SU-DHL-6 (cell line): ENCODE data around the gene SRBD1.

Experiments used
- H2AFZ ChIP-seq: fragments of 200-600 bp; sonication (generic); 2 replicates; pipeline ENCODE4 v1.6.1; 2014; ENCODE audit warnings: low read depth, mild to moderate bottlenecking, moderate library complexity, mixed read lengths, antibody characterized with exemption, low read length; ENCODE audit not compliant: severe bottlenecking
- H3F3A ChIP-seq: fragments of 200-600 bp; shearing (Covaris generic); 2 replicates; pipeline ENCODE4 v1.6.0; 2016; ENCODE audit warnings: antibody characterized with exemption, mild to moderate bottlenecking; ENCODE audit not compliant: insufficient read depth
- H3K27ac ChIP-seq: fragments of 200-600 bp; sonication (generic); 2 replicates; pipeline ENCODE4 v1.5.1; 2016; ENCODE audit warnings: low read depth, mild to moderate bottlenecking, low read length, moderate library complexity, mixed read lengths
- H3K27me3 ChIP-seq: fragments of 200-600 bp; sonication (generic), shearing (Covaris generic); 2 replicates; pipeline ENCODE4 v1.6.0; 2014; ENCODE audit warnings: mild to moderate bottlenecking, low read length
- H3K36me3 ChIP-seq: fragments of 200-600 bp; sonication (generic); 2 replicates; pipeline ENCODE4 v1.6.1; 2014; ENCODE audit warnings: mild to moderate bottlenecking, low read length, mixed read lengths
- H3K4me2 ChIP-seq: fragments of 300-600, 200-600 bp; shearing (Covaris generic), sonication (generic); 2 replicates; pipeline ENCODE4 v1.6.0; 2014; ENCODE audit warnings: low read length, low read depth, mild to moderate bottlenecking; ENCODE audit not compliant: poor library complexity, severe bottlenecking
- H3K4me3 ChIP-seq: fragments of 200-600 bp; sonication (generic); 2 replicates; pipeline ENCODE4 v1.5.1; 2014; ENCODE audit warnings: antibody characterized with exemption, low read length, mild to moderate bottlenecking, mixed read lengths; ENCODE audit not compliant: insufficient read depth, poor library complexity, severe bottlenecking
- H3K79me2 ChIP-seq: fragments of 200-600 bp; sonication (generic); 2 replicates; pipeline ENCODE4 v1.6.1; 2014; ENCODE audit warnings: mild to moderate bottlenecking, low read length, moderate library complexity; ENCODE audit not compliant: insufficient read depth
- H3K9ac ChIP-seq: fragments of 200-600 bp; sonication (generic); 2 replicates; pipeline ENCODE4 v1.7.0; 2014; ENCODE audit warnings: mild to moderate bottlenecking, low read length
- H3K9me2 ChIP-seq: fragments of 200-600 bp; sonication (generic); replicated peaks from 2 replicates; pipeline ENCODE4 v1.6.1; 2014; ENCODE audit warnings: low read length; ENCODE audit not compliant: insufficient read depth
- H3K9me3 ChIP-seq: fragments of 200-600 bp; sonication (generic); 2 replicates; pipeline ENCODE4 v1.6.1; 2014; ENCODE audit warnings: low read length, mixed read lengths; ENCODE audit not compliant: insufficient read depth
- H4K20me1 ChIP-seq: fragments of 200-600 bp; sonication (generic); 2 replicates; pipeline ENCODE4 v1.6.1; 2014; ENCODE audit warnings: low read depth, mild to moderate bottlenecking, antibody characterized with exemption, low read length, moderate library complexity, mixed read lengths
- CTCF ChIP-seq: fragments of 200-600 bp; sonication (generic); IDR thresholded peaks from one replicate; pipeline ENCODE4 v1.5.1; 2017; ENCODE audit warnings: antibody characterized with exemption, mild to moderate bottlenecking, low read length, moderate library complexity; ENCODE audit not compliant: insufficient read depth, poor library complexity, severe bottlenecking
- EZH2phosphoT487 ChIP-seq: fragments of 200-600 bp; sonication (generic), shearing (Covaris generic); conservative IDR thresholded peaks from 2 replicates; pipeline ENCODE4 v1.6.1; 2018; ENCODE audit warnings: mild to moderate bottlenecking, antibody characterized with exemption, low read length, moderate library complexity, mixed read lengths

The SRBD1 gene

DNA sequence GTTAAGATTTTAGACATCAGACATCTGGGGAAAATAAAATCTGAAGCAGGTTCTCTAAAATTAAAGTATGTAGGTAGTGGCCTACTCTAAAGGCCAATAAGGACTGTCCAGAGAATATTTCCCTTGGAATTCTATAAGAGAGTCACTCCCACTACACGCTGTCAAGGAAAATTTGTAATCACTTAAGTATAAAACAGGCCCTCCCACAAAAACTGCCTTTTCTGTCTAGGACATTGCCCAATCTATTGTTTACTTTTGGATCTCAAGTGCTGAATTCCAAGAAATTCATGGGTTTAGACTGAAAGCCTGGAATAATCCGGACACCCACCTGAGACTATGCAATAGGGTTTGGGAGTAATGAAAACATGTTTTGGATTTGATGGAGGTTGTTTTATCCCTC is 1.7 kb upstream of the SRBD1 start:
- H3K9ac ChIP-seq: no peak overlapping the region
- no peaks in the 10 kb centered on the region for H3K27me3 ChIP-seq
- no peaks in the 10 kb centered on the region for H3K9me2 ChIP-seq
- no peaks in the 10 kb centered on the region for H3K9me3 ChIP-seq
- no peaks in the 10 kb centered on the region for H3K36me3 ChIP-seq
- H3K79me2 ChIP-seq: peaks cover 25% of the 10 kb centered on the region
- H4K20me1 ChIP-seq: no peaks in the 10 kb centered on the region
- H2AFZ ChIP-seq: no peak overlapping the region
- no peak overlapping the region for H3K27ac ChIP-seq
- no peak overlapping the region for H3K4me3 ChIP-seq
- TF ChIP-seq EZH2phosphoT487 (no peak), CTCF (no peak)
- H3F3A ChIP-seq: peaks cover 13% of the 10 kb centered on the region
- no peak overlapping the region for H3K4me2 ChIP-seq

DNA sequence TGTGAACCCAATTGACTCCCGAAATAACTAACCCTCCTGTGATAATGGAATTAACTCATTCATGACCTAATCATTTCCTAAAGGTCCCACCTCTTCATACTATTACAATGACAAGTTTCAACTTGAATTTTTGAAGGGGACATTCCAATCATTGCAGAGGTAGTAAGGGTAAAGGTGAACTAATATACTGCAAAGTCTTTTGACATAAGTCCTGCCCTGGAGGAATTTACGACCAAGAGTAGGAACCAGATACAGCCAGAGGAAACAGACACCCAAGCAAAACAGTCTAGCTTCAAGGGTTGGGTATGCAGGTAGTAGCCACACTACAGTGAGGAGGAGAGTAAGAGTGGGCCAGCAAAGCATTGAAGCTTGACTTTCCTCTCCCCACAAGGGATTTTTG is 1.2 kb upstream of the SRBD1 start:
- Histone ChIP-seq H3K9ac (no peak overlapping the region), H3K36me3 (no peaks in the 10 kb centered on the region), H2AFZ (no peak overlapping the region), H3K9me2 (no peaks in the 10 kb centered on the region), H3K9me3 (no peaks in the 10 kb centered on the region), H3K27ac (no peak overlapping the region), H4K20me1 (no peaks in the 10 kb centered on the region), H3K27me3 (no peaks in the 10 kb centered on the region), H3K79me2 (peaks cover 29% of the 10 kb centered on the region), H3K4me3 (no peak overlapping the region), H3K4me2 (no peak overlapping the region), H3F3A (peaks cover 13% of the 10 kb centered on the region)
- no peak for TF ChIP-seq CTCF

GRCh38 chr2:45610281-45611019 is 617 bp downstream of the SRBD1 start:
- peak overlapping the region; percentile 97 for H2AFZ ChIP-seq

More at GRCh38 chr2:45610281-45611019, 617 bp downstream of the SRBD1 start:
- Histone ChIP-seq H3K27ac (peak overlapping the region; percentile 82), H3K9me3 (no peaks in the 10 kb centered on the region), H3K79me2 (peaks cover 34% of the 10 kb centered on the region), H3K36me3 (no peaks in the 10 kb centered on the region), H3K4me3 (peak overlapping the region; percentile 92), H3K9ac (peak overlapping the region; percentile 85), H4K20me1 (no peaks in the 10 kb centered on the region), H3K4me2 (peak overlapping the region; percentile 78), H3F3A (peaks cover 13% of the 10 kb centered on the region), H3K27me3 (no peaks in the 10 kb centered on the region), H3K9me2 (no peaks in the 10 kb centered on the region)
- peak; percentile 15 for TF ChIP-seq CTCF
- TF ChIP-seq EZH2phosphoT487: no peak
